GM18861 (cell line): ENCODE data around the gene F5.
A peak's percentile ranks its signal among the peaks of the same experiment; 100 is the strongest.

ENCODE experiments used
- ATAC-seq: cut with Tn5 transposase; IDR thresholded peaks from one replicate; pipeline ENCODE4 v1.9.1; 2021; ENCODE audit not compliant: unreplicated experiment

Gene F5

DNA sequence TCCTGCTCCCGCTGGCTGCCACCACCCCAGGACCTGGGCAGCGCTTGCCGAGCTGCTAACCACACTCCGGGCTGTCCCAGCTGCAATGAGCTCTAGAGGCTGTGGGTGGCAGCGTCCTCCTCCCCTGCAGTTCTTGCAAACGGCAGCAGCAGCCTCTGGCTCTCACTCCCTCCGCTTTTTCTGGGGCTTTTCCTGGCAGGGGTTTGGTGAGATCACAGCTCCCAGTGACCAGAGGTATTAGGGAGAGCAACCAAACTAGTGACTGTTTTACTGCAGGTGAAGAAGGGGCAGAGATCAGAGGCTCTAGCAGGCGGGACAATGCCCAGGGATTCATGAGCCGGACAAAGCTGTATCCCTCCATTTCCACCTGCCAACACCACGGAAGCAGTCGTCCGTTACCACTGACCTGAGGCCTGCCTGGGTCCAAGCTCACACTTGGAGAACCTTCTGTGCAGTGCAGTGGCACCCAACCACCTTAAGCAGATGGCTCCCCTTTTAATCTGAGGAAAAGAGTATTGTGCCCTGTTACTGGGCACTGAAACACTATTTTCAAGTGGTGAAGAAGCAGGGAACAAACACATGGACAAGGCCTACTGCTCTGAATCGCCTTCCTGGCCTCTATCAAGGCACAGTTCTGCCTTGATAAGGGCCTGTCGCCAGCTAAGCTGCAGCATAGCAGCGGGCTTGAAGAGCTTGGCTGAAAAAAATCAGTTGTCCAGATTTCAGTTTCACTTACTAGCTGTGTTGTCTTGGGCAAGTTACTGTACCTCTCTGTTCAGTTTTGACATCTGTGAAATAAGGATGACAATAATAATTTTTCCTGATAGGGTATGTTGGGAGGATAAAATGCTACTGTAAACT is at the start of gene F5:
TSS of gene F5 (minus strand) at position 87 of the 861 bp plus-strand sequence. CDS start 95 bp downstream, outside the sequence.
- peak; percentile 76 for ATAC-seq

DNA sequence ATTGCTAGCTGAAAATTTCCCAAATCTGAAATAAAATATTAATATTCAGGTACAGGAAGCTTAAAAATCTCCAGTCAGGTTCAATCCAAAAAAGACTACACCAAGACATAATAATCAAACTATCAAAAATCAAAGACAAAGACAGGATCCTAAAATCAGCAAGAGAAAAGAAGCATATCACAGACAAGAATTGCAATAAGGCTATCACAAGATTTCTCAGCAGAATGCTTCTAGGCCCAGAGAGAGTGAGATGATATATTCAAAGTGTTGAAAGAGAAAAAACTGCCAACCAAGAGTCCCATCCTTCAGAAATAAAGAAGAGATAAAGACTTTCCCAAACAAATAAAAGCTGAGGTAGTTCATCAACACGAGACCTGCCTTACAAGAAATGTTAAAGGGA is 48.6 kb upstream of the F5 start:
- no peak for ATAC-seq

DNA sequence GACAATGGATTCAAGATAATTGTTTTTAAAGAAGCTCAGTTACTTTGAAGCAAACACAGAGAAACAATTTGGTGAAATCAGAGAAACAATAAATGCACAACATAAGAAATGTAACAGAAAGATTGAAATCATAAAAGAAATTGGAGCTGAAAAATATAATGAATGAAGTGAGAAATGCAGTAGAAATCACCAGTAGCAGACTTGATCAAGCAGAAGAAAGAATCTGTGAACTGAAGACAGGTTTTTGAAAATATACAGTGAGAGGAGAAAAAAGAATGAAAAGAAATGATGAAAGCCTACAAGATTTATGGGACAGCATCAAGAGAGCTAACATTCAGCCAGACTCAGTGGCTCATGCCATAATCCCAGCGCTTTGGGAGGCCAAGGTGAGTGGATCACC is 47.9 kb upstream of the F5 start:
- ATAC-seq: no peak

DNA sequence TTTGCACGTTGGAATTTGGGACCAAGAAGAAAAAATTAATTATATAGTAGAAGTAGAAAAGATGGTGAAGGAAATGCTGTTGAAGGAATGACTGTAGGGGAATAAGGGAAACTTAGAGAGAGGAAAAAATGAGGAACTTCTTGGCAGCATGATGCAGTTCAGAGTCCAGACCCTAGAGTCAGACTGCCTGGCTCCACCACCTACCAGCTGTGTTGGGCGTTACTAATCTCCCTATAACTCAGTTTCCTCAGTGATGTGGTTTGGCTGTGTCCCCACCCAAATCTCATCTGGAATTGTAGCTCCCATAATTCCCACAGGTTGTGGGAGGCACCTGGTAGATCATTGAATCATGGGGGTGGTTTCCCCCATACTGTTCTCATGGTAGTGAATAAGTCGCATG is 45.0 kb upstream of the F5 start:
- no peak for ATAC-seq

DNA sequence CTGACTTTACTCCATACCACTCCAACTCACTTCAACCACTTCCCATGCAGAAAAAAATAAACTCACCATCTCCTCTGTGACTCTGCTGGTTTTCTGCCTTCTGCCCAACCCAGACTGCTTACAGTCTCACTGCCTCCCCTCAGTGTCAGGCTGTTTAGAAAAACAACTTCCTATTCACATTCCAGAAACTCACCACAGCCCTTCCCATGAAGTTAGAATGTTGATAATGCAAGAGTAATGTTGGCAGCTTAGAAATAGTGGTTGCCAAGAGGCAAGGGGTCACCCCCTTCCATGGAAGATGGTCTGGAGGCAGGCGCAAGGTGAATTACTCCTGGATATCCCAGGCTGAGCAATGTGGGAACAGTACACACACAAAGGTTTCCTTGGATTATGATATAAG is 43.7 kb upstream of the F5 start, which contains the start of gene SELP:
TSS of gene SELP (minus strand) at position 119 of the 400 bp plus-strand sequence. CDS start at position 69, 50 bp downstream.
- ATAC-seq: no peak

DNA sequence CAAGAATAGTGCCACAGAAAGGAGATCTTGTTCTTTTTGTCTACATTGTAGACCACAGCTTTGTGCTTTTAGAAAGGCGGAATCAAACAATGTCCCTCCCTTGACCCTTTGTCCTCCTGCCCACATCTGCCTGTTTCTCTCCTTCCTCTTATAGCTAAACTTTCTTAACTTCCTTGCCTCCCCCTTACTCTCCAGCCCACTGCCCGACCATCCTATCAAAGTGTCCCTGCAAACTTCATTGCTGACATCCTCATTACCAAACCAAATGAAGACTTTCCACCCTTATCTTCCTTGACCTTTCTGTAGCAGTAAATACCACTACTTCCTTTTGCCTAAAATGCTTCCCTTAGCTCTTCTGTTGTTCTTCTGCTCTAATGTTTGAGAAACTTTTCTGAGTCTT is 38.6 kb upstream of the F5 start:
- no peak for ATAC-seq

DNA sequence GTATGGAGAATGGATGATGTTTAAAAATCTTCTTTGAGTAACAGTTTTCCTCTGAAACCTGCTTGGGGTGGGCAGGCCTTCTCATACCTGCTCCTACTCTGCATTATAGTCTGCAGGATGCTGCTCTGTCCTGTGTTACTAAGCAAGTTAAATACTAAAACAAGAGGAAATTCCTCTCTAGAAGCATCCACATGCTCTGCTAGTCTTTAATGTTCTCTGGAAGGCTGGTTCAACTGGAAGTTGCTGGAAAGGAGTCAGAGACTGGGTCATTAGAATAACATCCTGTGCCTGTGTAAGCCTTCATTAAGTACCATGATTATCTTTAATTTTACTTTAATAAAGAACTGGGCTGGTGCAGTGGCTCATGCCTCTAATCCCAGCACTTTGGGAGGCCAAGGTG is 37.8 kb upstream of the F5 start:
- no peak for ATAC-seq

DNA sequence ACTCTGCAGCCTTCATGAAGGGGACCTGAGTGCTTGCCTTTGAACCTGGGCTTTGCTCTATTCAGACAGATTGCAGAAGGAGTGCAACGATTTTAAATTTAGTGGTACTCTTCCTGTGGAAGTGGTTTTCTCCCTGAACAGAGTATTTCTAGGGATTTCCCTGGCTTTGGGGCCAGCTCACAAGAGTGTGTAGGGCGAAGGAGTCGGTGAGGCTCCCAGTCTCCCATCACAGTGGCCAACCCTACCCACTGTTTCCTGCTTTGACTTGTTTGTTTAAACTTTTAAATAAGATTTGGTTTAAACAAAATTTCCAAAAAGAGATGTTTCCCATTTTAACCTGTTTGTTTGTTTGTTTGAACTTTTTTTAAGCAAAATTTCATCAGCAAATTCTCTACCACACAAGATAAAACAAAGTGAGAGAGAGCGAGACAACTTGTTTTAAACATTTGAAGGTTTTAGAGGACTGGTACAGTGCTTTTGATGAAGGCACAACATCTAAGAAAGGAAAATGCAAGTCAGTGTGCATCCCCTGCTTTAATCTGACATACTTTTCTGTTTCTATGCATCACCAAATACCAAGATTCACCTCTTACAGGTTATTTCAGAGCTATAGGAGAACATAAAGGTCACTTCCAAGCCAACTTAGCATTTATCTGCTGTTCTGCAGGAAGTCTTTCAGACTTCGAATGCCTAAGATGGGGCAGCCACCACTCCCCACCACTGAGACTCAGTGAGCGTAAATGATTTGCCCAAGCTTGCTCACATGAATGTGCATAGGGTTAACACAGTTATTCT is 37.0 kb upstream of the F5 start:
- no peak for ATAC-seq

DNA sequence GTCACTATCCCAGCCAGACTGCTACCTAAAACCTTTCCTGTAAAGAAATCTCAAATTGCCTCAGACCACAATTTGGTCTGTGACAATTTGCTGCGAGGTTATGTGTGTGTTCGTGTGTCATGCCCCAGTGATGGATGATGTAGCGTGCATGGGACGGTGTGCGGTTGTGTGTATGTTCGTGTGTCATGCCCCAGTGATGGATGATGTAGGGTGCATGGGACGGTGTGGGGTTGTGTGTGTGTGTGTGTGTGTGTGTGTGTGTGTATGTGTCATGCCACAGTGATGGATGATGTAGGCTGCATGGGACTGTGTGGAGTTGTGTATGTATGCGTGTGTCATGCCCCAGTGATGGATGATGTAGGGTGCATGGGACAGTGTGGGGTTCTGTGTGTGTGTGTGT is 34.3 kb upstream of the F5 start:
- ATAC-seq: no peak

DNA sequence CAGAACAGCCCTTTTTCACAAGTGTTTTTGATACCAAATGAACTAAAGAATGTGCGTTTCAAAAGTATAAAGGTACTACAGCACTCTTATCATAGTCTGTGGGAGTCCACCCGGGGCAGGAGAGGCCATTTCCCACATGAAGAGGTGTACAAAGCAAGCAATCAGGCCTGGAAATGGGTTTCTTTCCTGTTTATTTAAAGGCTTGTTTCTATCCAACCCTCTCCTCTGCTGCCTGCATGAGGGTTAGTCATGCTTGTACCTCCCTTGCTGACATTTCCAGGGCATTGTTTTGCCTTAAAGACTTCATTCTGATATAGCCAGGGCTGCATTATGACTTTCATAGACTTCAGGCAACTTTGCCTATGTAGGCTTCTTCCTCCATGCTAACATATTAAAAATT is 32.1 kb upstream of the F5 start:
- no peak for ATAC-seq

DNA sequence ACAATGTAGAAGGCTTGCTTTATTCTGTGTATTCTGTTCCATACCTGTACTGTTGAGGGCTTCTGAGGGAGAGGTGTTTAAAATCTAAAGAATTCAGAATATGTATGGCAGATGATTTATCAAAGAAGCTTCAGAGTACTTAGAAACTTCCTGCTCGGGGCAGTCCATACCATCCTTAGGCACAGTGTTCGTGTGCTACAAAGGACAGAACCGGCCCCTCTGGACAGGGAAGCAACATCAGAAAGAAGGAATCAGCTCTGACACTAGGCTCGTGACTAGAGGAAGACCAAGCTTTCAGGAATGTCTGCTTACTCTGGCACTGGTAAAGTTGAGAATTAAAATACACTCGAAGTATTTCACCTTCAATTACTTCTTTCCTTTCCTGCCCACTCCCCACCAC is 29.5 kb upstream of the F5 start:
- no peak for ATAC-seq

DNA sequence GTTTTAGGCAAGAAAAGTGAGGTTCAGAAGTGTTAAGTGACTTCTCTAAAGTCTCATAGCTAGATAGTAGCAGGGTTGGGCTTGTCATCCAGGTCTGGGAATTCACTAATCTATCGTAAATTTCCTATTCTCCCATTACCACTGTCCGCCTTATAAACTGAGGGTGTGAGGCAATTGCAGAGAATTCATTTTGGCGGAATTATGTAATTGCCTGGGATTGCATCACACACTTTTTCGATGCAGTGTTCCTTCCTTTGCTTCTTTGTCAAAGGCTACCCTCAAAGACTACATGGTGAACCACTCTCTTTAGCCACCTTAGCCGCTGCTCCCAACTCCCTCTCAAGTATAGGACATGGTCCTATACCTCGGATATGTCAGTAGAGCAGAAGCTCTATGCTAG is 24.6 kb upstream of the F5 start:
- ATAC-seq: no peak

DNA sequence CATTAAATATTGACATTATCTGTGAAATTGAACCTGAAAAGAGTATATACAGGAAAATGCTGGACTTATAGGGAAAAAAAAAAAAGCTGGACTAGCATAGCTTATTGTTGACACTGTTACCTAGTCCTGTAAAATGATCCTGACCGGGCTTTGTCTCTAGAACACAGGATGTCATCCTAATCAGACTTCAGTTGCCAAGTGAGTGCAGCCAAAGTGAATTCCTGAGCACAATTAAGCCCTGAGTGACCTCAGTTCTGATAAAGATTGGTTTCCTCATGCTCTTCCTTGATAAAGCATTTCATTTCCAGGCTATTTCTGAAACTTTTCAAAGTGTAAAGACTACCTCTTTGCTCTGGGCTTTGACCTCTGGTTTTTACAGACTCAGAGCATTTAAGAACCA is 23.8 kb upstream of the F5 start:
- ATAC-seq: no peak

DNA sequence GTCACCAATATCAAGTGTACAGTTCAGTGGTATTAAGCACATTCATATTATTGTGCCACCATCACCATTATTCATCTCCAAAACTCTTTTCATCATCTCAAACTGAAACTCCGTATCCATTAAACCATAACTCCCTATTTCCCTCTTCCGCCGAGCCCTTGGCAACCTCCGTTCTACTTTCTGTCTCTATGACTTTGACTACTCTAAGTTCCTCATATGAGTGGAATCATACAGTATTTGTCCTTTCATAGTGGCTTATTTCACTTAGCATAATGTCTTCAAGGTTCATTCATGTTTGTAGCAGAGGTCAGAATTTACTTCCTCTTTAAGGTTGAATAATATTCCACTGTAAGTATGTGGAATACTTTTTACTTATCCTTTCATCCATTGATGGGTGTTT is 21.9 kb upstream of the F5 start:
- ATAC-seq: no peak

DNA sequence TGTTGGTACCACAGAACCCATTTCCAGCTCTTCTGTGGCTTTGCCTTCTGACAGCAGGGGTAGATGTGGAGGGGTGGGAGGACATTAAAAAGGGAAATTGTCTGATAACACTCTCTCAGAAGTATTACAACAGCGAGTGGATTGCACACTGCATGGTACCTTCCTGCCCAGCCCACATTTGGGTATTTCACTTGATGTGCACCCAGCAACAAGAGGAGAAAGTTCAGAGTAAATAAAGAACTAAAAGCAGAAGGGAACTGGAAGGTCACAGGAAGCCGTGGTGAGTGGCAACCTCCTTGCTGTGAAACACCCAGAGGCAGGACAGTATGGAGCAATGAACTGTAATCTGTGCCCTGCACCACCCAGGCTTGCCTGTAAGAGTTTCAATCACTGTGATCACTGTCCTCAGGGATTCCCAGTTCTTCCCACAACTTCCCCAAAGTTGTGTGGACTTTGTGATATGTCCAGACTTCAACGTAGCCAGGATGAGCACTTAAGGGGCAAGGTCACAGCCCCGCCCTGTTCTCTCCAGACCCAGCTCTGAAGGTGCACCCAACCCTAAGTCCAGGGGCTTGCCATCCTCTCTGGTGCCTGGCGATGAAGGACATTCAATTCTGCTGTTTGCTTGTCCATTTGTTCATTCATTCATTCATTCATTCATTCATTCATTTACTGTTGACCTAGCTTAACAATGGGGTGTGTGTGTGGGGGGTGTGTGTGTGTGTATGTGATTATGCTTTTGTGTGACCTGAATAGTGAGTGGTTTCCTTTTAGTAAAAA is 18.7 kb upstream of the F5 start:
- ATAC-seq: no peak

DNA sequence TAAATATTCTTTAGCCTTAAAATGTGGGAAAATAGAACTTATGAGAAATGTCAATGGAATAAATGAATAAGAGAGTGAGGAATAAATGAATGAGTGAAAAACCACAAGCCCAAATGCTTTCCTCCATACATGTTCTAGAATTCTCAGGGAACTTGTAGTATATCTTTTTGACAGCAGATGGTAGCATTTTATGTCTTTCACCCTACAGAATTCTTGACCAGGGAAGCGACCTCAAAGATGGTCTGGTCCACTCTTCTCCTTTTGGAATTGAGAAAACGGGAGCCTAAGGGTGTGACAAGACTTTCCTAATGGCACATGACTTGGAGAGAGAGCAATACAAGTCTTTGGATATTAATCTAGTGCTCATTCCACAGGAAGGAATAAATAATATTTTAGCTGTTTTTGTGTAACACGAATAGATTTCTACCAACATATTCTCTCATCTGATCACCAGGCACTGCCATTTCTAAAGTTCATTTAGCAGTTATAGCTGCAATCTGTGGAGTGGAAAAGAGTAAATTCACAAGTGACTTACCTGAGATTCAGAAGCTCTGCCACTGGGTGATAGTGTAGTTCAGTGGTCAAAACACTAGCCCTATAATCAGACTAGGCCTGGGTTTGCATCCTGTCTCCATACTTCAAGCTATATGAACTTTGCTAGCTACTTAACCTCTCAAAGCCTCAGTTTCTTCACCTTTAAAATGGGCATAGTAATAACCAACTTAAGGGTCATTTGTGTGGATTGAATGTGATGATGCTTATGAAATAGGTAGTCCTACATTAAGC is 15.0 kb upstream of the F5 start:
- ATAC-seq: no peak

DNA sequence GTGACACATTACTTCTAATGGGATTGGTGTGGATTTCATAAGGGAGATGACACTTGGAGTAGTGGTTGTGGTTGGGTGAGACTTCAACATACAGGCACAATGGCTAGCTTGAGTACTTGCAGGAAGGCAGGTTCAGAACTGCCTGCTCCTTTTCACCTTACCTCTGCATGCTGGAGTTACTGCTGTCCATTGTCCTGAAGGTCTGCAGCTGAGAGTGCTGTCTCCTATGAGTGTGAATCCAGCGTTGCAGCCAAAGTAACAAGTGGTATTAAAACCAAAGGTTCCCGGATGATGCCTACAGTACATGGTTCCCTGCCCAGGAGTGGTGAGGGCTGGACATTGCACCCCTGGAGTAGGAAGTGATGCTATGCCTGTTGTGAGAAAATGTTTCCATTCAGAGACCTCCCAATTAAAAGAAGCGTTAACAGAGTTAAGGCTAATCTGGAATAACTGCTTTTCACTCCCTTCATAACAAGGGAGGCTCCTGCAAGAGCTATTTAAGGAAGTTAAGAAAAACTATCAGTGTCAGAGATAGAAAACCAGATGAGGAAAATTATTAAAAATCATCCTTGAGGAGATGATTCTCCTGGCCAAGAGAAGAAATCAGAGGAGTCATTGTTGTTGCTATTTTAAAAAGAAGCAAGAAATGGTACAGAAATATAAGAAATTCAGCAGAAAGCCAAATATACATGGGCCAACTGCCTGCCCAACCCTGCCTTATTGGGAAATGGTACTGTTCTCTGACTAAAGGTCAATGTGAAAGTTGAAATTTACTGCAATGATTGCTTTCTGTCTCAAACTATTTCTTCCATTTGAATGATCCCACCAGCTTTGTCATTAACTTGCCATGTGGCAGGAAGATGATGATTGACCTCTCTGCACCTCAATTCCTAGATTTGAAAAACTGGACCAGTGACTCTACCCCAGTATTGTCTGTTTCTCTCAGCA is 9.8 kb upstream of the F5 start:
- no peak for ATAC-seq

DNA sequence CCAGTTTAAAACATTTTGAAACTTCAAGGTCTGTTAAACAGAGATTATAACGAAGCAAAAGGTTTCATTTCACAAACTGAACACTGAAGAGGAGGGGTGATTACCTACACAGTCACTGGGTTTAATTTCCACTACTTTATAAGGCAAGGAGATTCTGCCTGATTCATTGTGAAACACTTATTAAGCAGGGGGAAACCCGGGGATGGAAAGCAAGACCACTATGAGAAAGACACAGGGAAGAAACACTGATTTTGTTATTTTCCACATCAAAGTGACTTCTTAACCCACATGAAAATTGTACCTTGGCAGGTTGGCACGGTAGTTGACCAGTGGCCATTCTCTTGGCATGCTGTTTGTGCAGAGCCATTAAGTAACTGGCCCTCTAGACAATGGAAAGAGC is 8.1 kb upstream of the F5 start:
- peak; percentile 50 for ATAC-seq

DNA sequence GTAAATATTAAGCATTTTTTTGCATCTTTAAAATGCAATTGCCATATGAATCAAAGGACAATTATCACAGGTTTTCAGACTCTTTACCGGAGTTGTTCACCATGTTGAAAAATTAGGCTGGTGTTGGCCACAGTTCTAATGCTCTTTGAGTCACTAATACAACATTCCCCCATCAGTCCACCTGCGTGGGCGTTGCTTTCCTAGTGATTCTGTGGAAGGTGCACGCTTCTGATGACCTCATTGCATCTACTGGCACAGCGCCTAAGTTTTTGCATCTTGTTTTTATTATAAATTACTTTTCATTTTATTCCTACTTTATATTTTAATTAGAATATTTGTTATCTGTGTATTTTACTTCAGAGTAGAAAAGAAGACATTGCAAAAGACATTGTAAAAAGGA is 4.7 kb upstream of the F5 start:
- no peak for ATAC-seq
